HFF-Myc (cell line): Measurements from ENCODE around the gene FUT7.

ENCODE experiments used
- DNase-seq: peaks from one replicate; pipeline ENCODE4 v3.0.0-alpha.2; 2011; ENCODE audit warnings: low read depth; ENCODE audit errors: extremely low read depth
- H3K4me3 ChIP-seq: replicated peaks from 2 replicates; pipeline ENCODE4 v1.5.1; 2011; ENCODE audit warnings: low read depth, mild to moderate bottlenecking, control low read depth, low read length
- CTCF ChIP-seq: IDR thresholded peaks from 2 replicates; pipeline ENCODE4 v1.5.1; 2012; ENCODE audit warnings: mild to moderate bottlenecking, low read depth, low read length, control low read depth; ENCODE audit errors: missing control alignments

The FUT7 gene

GRCh38 chr9:137013571-137013940, 18.3 kb downstream of the FUT7 start:
- DNase-seq, result no peak
- TF ChIP-seq CTCF, result no peak
- H3K4me3 ChIP-seq, result no peak overlapping the region

GRCh38 chr9:137012694-137013570, 19.0 kb downstream of the FUT7 start:
- DNase-seq, result no peak
- TF ChIP-seq CTCF, result no peak
- H3K4me3 ChIP-seq, result no peak overlapping the region

GRCh38 chr9:137011907-137012675, 19.8 kb downstream of the FUT7 start:
- TF ChIP-seq CTCF, result no peak
- no peak for DNase-seq
- H3K4me3 ChIP-seq, result no peak overlapping the region

GRCh38 chr9:137011156-137011555, 20.7 kb downstream of the FUT7 start:
- no peak for TF ChIP-seq CTCF
- H3K4me3 ChIP-seq, result no peak overlapping the region
- no peak for DNase-seq

GRCh38 chr9:137009938-137010732, 21.8 kb downstream of the FUT7 start:
- no peak overlapping the region for H3K4me3 ChIP-seq
- DNase-seq, result no peak
- TF ChIP-seq CTCF, result no peak

GRCh38 chr9:137009217-137009616, 22.7 kb downstream of the FUT7 start:
- TF ChIP-seq CTCF, result no peak
- DNase-seq, result no peak
- no peak overlapping the region for H3K4me3 ChIP-seq
